ENCODE measurements around the gene CLSTN1.

GRCh38 chr1:9724706-9725476 is 98.9 kb downstream of the CLSTN1 start:
- TF ChIP-seq CTCF (IDR thresholded peaks at IDR 0.05; ENCODE audit: insufficient read depth, low read length, poor library complexity, severe bottlenecking) (peak; percentile 79), EZH2phosphoT487 (conservative IDR thresholded peaks at IDR 0.05; ENCODE audit: low read length) (no peak)
